Testis (tissue), 2 donors: Measurements from ENCODE around the gene PUM1.

Experiments
- POLR2A ChIP-seq: fragments of 450-650 bp; IDR thresholded peaks from one replicate; pipeline ENCODE4 v1.6.1; 2017; ENCODE audit warnings: antibody characterized with exemption, mild to moderate bottlenecking, moderate library complexity
- TF ChIP-seq, protein P1 (sequence below), 3 experiments: fragments of 450-650 bp in 2 of 3; fragments of 200-600 bp in 1 of 3; sonication (generic) in 1 of 3; IDR thresholded peaks; one replicate each; pipeline ENCODE4 v1.5.1; 2016 to 2019; ENCODE audit warnings: antibody characterized with exemption in 3 of 3, mild to moderate bottlenecking in 2 of 3, moderate library complexity in 1 of 3

DNA sequence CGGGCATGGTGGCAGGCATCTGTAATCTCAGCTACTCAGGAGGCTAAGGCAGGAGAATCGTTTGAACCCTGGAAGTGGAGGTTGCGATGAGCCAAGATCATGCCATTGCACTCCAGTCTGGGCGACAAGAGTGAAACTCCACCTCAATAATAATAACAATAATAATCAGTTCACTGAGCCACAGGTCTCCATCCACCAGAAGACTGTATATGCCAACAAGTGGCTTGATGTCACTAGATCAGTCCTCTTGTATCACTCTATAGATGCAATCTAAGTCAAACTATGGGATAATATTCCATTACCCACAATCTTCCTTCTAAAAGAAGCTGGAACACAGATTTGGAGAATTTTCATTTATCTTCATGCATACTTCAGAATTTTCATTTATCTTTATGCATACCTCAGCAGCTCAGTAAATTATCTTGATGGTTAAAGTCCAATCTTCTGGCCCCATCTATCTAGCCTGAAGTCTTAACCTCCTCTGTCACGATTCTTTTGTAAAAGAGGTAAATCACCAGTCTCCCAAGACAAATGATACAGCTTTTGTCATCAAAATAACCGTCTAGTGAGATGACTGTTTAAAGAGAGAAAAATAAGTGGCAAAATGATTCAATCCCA, 61.8 kb downstream of the PUM1 start:
- TF ChIP-seq, protein P1, sequence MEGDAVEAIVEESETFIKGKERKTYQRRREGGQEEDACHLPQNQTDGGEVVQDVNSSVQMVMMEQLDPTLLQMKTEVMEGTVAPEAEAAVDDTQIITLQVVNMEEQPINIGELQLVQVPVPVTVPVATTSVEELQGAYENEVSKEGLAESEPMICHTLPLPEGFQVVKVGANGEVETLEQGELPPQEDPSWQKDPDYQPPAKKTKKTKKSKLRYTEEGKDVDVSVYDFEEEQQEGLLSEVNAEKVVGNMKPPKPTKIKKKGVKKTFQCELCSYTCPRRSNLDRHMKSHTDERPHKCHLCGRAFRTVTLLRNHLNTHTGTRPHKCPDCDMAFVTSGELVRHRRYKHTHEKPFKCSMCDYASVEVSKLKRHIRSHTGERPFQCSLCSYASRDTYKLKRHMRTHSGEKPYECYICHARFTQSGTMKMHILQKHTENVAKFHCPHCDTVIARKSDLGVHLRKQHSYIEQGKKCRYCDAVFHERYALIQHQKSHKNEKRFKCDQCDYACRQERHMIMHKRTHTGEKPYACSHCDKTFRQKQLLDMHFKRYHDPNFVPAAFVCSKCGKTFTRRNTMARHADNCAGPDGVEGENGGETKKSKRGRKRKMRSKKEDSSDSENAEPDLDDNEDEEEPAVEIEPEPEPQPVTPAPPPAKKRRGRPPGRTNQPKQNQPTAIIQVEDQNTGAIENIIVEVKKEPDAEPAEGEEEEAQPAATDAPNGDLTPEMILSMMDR (IDR thresholded peaks at IDR 0.05) = no peak
- no peak for TF ChIP-seq POLR2A
